HAP-1 (cell line): ENCODE results near the gene FZD7.

Experiments used
- DNase-seq, 2 experiments: peaks; one replicate each; pipeline ENCODE4 v3.0.0-alpha.2; 2016 to 2020; ENCODE audit warnings: low spot score in 2 of 2
- H3K27me3 ChIP-seq: fragments of 250-450 bp; sonication (Bioruptor Pico); 2 replicates; pipeline ENCODE4 v1.5.1; 2020; ENCODE audit warnings: low read depth, mild to moderate bottlenecking, moderate library complexity
- H3K36me3 ChIP-seq: fragments of 250-450 bp; sonication (Bioruptor Pico); replicated peaks from 2 replicates; pipeline ENCODE4 v1.5.1; 2020; ENCODE audit warnings: mild to moderate bottlenecking
- H3K4me1 ChIP-seq: fragments of 250-450 bp; sonication (Bioruptor Pico); 2 replicates; pipeline ENCODE4 v1.5.1; 2020; ENCODE audit warnings: mild to moderate bottlenecking
- H3K4me3 ChIP-seq: fragments of 250-450 bp; sonication (Bioruptor Pico); 2 replicates; pipeline ENCODE4 v1.5.1; 2020; ENCODE audit warnings: mild to moderate bottlenecking, moderate library complexity
- H3K9me3 ChIP-seq: fragments of 250-450 bp; sonication (Bioruptor Pico); 2 replicates; pipeline ENCODE4 v1.5.1; 2020; ENCODE audit warnings: mild to moderate bottlenecking, moderate library complexity
- in situ Hi-C: fragments of 300-500 bp; cut with MboI; formaldehyde crosslinking; loops from 3 replicates; pipeline ENCODE4 v1.14.3; 2020; ENCODE audit warnings: low sequenced_read_pairs, inconsistent platforms, mixed read lengths

Gene FZD7

GRCh38 chr2:202033317-202034248 is at the start of gene FZD7:
TSS of gene FZD7 (plus strand) at chr2:202033855. CDS start at chr2:202034648, 793 bp downstream.
- Histone ChIP-seq H3K4me1 (peaks cover 45% of the 10 kb centered on the region), H3K27me3 (no peaks in the 10 kb centered on the region), H3K36me3 (peaks cover 6% of the 10 kb centered on the region), H3K9me3 (no peaks in the 10 kb centered on the region), H3K4me3 (peak within 1 kb of the TSS; percentile 61)
- in situ Hi-C loops, result no loop called here
- peak; percentile 87 to 97 for DNase-seq

DNA sequence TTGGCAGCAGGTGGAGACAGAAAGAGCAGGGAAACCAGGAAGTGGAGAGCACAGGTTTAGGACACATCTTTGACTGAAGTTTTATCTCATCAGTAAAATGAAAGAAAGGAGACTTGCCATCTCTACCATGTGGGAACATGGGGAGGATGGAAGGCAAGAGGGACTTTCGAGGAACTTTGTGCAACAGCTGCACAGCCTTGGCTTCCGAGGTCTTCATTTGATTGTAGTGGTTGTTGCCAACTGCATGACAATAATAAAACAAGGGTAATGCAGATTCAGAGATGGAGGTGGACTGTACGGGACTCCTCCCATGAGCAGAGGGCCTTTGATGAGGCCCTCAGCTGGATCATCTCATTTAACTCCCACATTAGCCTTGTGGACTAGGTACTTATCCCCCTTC is 49.3 kb upstream of the FZD7 start:
- no peak for DNase-seq
- in situ Hi-C loops, result no loop called here
- no peaks in the 10 kb centered on the region for H3K27me3 ChIP-seq

DNA sequence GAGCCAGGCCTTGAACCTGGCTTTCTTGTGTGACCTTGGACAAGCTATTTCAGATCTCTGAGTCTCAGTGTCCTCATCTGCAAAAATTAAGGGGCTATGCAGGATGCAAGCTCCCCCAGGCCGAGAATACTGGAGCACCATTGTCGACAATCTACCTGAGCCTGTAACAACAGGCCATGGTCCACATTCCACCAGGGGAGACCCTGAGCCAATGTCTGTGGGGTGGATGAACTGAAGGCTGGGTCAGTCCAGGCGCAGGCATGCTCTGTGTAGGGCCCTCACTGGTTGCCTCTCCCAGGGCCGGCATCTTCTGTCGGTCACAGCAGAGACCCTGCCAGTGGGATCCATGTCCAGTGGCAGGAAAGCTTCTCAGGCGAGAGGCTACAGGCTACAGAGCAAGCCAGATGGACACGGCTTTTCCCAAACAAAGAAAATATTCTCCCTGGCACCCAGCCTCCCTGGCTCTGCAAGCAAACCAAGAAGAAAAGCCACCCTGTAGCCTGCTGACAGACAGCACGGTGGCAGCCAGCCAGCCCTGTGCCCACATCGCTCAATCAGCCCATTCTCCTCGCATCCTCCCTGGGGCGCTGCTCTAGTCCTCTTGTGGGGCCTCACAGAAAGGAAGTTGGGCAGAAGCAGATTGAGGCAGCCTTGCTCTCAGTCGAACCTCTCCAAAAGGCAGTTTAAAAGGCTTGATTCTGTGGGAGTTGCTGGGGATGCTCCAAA is 48.7 kb upstream of the FZD7 start:
- Histone ChIP-seq H3K4me3 (no peak overlapping the region), H3K4me1 (no peaks in the 10 kb centered on the region), H3K27me3 (no peaks in the 10 kb centered on the region), H3K9me3 (no peaks in the 10 kb centered on the region), H3K36me3 (no peaks in the 10 kb centered on the region)
- no peak for DNase-seq
- in situ Hi-C loops, result no loop called here

More for the DNA sequence above, 49.3 kb upstream of the FZD7 start:
- H3K4me1 ChIP-seq, result no peaks in the 10 kb centered on the region
- no peaks in the 10 kb centered on the region for H3K9me3 ChIP-seq
- no peak overlapping the region for H3K4me3 ChIP-seq
- H3K36me3 ChIP-seq, result no peaks in the 10 kb centered on the region

GRCh38 chr2:201985728-201986462 is 47.8 kb upstream of the FZD7 start:
- DNase-seq, result no peak
- no peaks in the 10 kb centered on the region for H3K4me1 ChIP-seq
- H3K9me3 ChIP-seq, result no peaks in the 10 kb centered on the region
- in situ Hi-C loops, result no loop called here
- H3K4me3 ChIP-seq, result no peak overlapping the region
- no peaks in the 10 kb centered on the region for H3K36me3 ChIP-seq
- no peaks in the 10 kb centered on the region for H3K27me3 ChIP-seq

DNA sequence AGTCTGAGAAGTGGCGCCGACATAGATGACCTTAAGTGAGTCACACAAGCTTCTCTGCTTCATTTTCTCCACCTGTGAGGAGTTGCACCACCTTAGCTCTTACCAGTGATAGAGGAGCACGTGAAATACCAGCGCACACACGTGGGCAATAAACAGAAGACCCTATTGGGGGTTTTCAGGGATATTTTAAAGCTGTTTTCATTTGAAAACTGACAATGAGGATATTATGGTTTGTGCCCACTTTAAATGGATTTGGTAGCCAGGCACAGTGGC is 47.3 kb upstream of the FZD7 start:
- H3K9me3 ChIP-seq, result no peaks in the 10 kb centered on the region
- in situ Hi-C loops, result no loop called here
- H3K4me1 ChIP-seq, result no peaks in the 10 kb centered on the region
- no peaks in the 10 kb centered on the region for H3K36me3 ChIP-seq
- no peaks in the 10 kb centered on the region for H3K27me3 ChIP-seq
- DNase-seq, result no peak
- H3K4me3 ChIP-seq, result no peak overlapping the region

GRCh38 chr2:201987426-201987825 is 46.2 kb upstream of the FZD7 start:
- in situ Hi-C loops, result no loop called here
- Histone ChIP-seq H3K9me3 (no peaks in the 10 kb centered on the region), H3K27me3 (no peaks in the 10 kb centered on the region), H3K4me3 (no peak overlapping the region), H3K4me1 (no peaks in the 10 kb centered on the region), H3K36me3 (no peaks in the 10 kb centered on the region)
- no peak for DNase-seq

- Histone ChIP-seq H3K9me3 (no peaks in the 10 kb centered on the region), H3K27me3 (no peaks in the 10 kb centered on the region), H3K36me3 (no peaks in the 10 kb centered on the region), H3K4me1 (no peaks in the 10 kb centered on the region), H3K4me3 (no peak overlapping the region)
- DNase-seq, result no peak
- in situ Hi-C loops, result no loop called here
Measured at GRCh38 chr2:201990069-201990468, 43.6 kb upstream of the FZD7 start.

DNA sequence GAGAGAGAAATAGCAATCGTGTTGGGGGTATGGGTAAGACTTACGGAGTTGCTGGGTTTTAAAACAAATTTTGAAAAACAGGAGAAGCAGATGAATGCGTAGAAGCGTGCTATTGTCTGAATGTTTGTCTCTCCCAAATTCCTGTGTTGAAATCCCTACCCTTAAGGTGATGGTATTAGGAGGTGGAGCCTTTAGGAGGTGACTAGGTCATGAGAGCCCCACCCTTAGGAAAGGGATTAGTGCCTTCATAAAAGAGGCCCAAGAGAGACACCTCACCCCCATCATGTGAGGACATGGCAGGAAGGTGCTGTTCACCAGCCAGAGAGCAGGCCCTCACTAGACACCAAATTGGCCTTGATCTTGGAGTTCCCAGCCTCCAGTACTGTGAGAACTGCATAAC is 40.7 kb upstream of the FZD7 start:
- in situ Hi-C loops, result no loop called here
- H3K4me1 ChIP-seq, result no peaks in the 10 kb centered on the region
- DNase-seq, result no peak

GRCh38 chr2:201994973-201995638 is 38.5 kb upstream of the FZD7 start:
- Histone ChIP-seq H3K27me3 (no peaks in the 10 kb centered on the region), H3K4me1 (no peaks in the 10 kb centered on the region), H3K9me3 (no peaks in the 10 kb centered on the region), H3K4me3 (no peak overlapping the region), H3K36me3 (no peaks in the 10 kb centered on the region)
- in situ Hi-C loops, result no loop called here
- DNase-seq, result no peak

More for the DNA sequence above, 40.7 kb upstream of the FZD7 start:
- Histone ChIP-seq H3K36me3 (no peaks in the 10 kb centered on the region), H3K4me3 (no peak overlapping the region), H3K9me3 (no peaks in the 10 kb centered on the region), H3K27me3 (no peaks in the 10 kb centered on the region)

- H3K9me3 ChIP-seq, result no peaks in the 10 kb centered on the region
- H3K36me3 ChIP-seq, result no peaks in the 10 kb centered on the region
- in situ Hi-C loops, result no loop called here
- no peaks in the 10 kb centered on the region for H3K27me3 ChIP-seq
- no peak for DNase-seq
- no peak overlapping the region for H3K4me3 ChIP-seq
- H3K4me1 ChIP-seq, result no peaks in the 10 kb centered on the region
Measured at GRCh38 chr2:201996006-201996405, 37.6 kb upstream of the FZD7 start.

DNA sequence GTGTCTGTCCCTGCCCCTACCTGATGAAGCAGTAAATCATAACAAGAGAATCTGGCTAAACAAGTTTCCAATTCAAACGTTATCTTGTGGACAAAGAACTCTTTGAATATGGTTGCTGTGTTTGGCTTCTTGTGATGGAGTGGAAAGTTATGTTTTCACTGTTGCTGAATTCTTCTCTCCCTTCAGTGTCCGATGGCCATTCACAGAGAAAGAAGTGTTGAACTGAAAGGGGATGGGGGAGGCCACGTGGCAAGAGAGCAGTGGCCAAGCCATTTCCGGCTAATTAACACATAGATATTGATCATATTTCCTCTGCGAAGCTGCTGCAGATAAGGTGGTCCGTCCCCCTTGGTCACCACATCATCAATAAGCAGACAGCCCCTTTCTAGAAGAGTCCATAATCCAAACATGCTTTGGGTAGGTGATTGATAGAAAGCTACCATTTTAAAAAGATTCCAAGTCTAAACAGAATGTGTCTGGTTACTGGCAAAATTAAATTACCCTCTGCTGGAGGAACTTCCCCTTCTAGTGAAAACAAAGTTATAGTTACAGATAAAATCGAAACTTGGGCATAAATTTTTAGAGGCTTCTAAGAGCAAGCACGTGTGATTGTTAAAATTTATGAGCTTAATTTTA is 36.9 kb upstream of the FZD7 start:
- no peaks in the 10 kb centered on the region for H3K36me3 ChIP-seq
- no peak overlapping the region for H3K4me3 ChIP-seq
- H3K4me1 ChIP-seq, result no peaks in the 10 kb centered on the region
- no peaks in the 10 kb centered on the region for H3K27me3 ChIP-seq
- no peak for DNase-seq
- H3K9me3 ChIP-seq, result no peaks in the 10 kb centered on the region
- in situ Hi-C loops, result no loop called here

DNA sequence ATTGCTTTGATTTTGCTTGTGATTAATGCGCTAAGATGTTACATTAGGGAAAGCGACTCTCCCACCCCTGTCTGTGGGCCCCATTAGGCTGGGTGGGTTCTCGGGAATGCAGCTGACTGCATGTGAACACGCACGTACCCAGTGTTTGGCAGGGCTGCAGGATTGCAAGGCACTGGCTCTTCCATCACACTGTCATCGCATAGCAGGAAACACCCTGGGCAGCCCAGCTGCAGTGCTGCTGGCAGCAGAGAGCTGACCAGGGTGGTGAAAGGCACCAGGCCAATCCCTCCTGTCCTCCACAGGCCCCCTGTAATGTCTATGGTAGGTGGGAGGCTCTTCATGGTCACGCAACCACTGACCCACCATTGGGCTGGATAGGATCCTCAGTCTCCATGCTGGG is 34.4 kb upstream of the FZD7 start:
- Histone ChIP-seq H3K9me3 (no peaks in the 10 kb centered on the region), H3K4me3 (no peak overlapping the region), H3K36me3 (no peaks in the 10 kb centered on the region), H3K27me3 (no peaks in the 10 kb centered on the region), H3K4me1 (no peaks in the 10 kb centered on the region)
- no peak for DNase-seq
- in situ Hi-C loops, result no loop called here

DNA sequence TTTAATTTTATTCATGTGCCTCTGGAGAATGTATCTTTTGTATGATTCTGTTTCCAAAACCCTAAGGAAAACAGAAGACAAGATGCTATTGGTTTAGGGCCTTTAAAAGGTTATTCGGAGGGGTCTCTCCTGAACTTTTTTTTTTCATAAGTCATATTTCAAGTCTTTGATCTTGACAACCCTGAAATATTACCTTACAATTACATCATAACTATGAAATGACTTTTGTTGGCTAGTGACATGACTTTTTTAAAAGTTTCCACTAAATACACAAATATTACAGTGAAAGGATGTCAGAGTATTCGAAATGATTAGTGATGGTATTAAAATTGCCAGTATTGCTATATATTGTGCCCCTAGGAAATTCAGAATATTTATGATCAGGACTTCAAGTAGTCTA is 31.8 kb upstream of the FZD7 start:
- H3K4me3 ChIP-seq, result no peak overlapping the region
- no peaks in the 10 kb centered on the region for H3K27me3 ChIP-seq
- in situ Hi-C loops, result no loop called here
- H3K9me3 ChIP-seq, result no peaks in the 10 kb centered on the region
- no peaks in the 10 kb centered on the region for H3K4me1 ChIP-seq
- H3K36me3 ChIP-seq, result no peaks in the 10 kb centered on the region
- DNase-seq, result no peak
